HT-29 (cell line): ENCODE data around the gene FBXO3. TPM values are rescaled to one million over a fixed set of nuclear protein-coding genes. Genes with fewer than 3 reads are reported as not detected.
"Not testable (repeated sequence)": the region's sequence is repeated elsewhere in the genome, so short reads cannot be mapped to it uniquely, and the experiment has no call there.

Experiments
- DNase-seq: peaks from one replicate; pipeline ENCODE4 v3.0.0-alpha.2; 2015; ENCODE audit warnings: low spot score
- total RNA-seq: library from RNA; depleted of rRNA; stranded (reverse); fragments of >200 nt; shearing (Covaris generic); gene quantifications from 2 replicates; pipeline ENCODE4 v1.2.3, GENCODE V29; 2014; rRNA removed

FBXO3 gene
- 13.6 and 14.9 TPM in 2 replicates for total RNA-seq

GRCh38 chr11:33773987-33774735 lies at the start of gene FBXO3:
TSS of gene FBXO3 (minus strand) at chr11:33774520. CDS start at chr11:33774497, 23 bp downstream.
- DNase-seq, result peak; percentile 77

- not testable (repeated sequence) for DNase-seq
These were observed 48.7 kb upstream of the FBXO3 start for GRCh38 chr11:33822981-33823380.

GRCh38 chr11:33819278-33820035 lies 45.1 kb upstream of the FBXO3 start:
- DNase-seq, result no peak

GRCh38 chr11:33808228-33808828 lies 34.0 kb upstream of the FBXO3 start:
- peak; percentile 94 for DNase-seq

- no peak for DNase-seq
These were observed 30.2 kb upstream of the FBXO3 start for GRCh38 chr11:33804471-33804870.

- DNase-seq, result peak; percentile 55
These were observed 28.1 kb upstream of the FBXO3 start for GRCh38 chr11:33802194-33802950.

- no peak for DNase-seq
These were observed 27.5 kb upstream of the FBXO3 start for GRCh38 chr11:33801821-33802193.

- DNase-seq, result no peak
These were observed 23.6 kb upstream of the FBXO3 start for GRCh38 chr11:33797879-33798278.

- no peak for DNase-seq
These were observed 15.7 kb upstream of the FBXO3 start for GRCh38 chr11:33790040-33790439.

- not testable (repeated sequence) for DNase-seq
These were observed 13.8 kb upstream of the FBXO3 start for GRCh38 chr11:33788095-33788494.

GRCh38 chr11:33787076-33787475 lies 12.8 kb upstream of the FBXO3 start:
- DNase-seq, result no peak

GRCh38 chr11:33785609-33786008 lies 11.3 kb upstream of the FBXO3 start:
- no peak for DNase-seq

GRCh38 chr11:33779849-33780528 lies 5.7 kb upstream of the FBXO3 start:
- no peak for DNase-seq

- no peak for DNase-seq
These were observed 4.4 kb upstream of the FBXO3 start for GRCh38 chr11:33778675-33779074.

- DNase-seq, result no peak
These were observed 3.6 kb upstream of the FBXO3 start for GRCh38 chr11:33777906-33778305.

- DNase-seq, result no peak
These were observed 1.6 kb upstream of the FBXO3 start for GRCh38 chr11:33775832-33776470.

GRCh38 chr11:33775467-33775807 lies 1.1 kb upstream of the FBXO3 start:
- no peak for DNase-seq

- DNase-seq, result no peak
These were observed 581 bp upstream of the FBXO3 start for GRCh38 chr11:33774736-33775466.

- peak; percentile 29 for DNase-seq
These were observed 825 bp downstream of the FBXO3 start for GRCh38 chr11:33773404-33773986.

- no peak for DNase-seq
These were observed 1.4 kb downstream of the FBXO3 start for GRCh38 chr11:33772870-33773269.
